Activated CD4-positive, alpha-beta T cell treated with anti-CD3 and anti-CD28 coated beads for 1 hour (primary cell): Measurements from ENCODE around the gene REXO5.

ENCODE experiments used
- DNase-seq: peaks from one replicate; pipeline ENCODE4 v3.0.0-alpha.2; 2020

The REXO5 gene

DNA sequence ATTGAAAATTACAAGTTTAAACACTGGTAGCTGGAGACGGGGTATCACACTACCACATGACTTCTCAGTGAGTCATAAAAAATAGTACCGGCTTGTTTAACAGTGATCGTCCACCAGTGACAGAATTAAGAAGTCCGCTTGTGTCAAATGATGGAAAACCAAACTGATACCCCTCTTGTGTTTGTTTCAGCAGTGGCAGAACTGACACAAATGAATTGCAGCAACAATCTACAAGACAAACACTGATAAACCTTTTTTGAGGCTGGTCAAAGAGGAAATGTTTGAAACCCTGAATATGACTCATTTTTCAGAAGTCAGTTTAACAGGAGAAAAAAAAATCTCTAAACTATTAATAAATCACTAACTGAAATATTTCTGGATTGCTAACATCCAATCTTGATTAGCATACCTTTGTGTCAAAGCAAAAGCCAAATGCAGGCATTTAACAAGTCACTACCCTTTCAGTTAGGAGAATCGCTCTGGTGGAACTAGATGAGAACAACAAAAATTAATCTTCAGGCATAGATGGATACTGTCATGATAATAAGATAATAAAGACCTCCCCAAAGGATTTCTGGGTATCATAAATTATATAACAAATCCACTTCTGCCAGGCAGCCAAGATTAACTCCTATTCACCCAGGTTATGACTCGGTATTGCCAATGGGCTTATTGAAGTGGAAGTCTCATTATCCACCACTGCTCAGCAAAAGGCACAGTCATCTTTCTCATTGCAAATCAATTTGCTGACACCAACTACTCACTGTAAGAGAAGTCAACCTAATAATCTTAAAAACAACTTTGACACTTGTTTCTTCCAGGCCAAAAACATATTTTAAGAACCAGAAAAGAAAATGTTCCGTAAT lies 73.1 kb downstream of the REXO5 start:
- no peak for DNase-seq

DNA sequence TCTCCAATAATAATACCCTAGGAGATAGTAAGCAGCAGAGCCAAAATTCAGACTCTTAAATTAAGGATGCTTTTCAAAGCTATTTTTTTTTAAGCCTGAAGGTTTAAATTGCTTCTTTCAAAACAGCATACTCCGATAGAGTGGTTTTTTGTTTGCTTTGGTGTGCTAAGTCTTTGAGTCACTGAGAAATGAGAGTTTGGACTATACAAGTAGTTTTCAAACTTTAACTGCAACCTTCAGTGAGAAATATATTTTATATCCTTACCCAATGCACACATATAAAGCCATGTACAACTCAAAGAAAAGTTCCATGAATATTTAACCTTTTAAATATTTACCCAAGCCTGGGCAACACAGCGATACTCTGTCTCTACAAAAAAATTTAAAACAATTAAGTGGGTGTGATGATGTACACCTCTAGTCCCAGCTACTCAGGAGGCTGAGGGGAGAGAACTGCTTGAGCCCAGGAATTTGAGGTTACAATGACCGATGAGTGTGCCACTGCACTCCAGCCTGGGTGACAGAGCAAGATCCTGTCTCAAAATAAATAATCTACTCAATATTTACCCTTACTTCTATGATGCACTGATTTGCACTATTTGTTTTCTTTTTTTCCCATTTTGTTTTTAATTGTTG lies 74.7 kb downstream of the REXO5 start:
- DNase-seq, result no peak

- DNase-seq, result no peak
Measured at GRCh38 chr16:20881503-20881878, 75.2 kb downstream of the REXO5 start.

DNA sequence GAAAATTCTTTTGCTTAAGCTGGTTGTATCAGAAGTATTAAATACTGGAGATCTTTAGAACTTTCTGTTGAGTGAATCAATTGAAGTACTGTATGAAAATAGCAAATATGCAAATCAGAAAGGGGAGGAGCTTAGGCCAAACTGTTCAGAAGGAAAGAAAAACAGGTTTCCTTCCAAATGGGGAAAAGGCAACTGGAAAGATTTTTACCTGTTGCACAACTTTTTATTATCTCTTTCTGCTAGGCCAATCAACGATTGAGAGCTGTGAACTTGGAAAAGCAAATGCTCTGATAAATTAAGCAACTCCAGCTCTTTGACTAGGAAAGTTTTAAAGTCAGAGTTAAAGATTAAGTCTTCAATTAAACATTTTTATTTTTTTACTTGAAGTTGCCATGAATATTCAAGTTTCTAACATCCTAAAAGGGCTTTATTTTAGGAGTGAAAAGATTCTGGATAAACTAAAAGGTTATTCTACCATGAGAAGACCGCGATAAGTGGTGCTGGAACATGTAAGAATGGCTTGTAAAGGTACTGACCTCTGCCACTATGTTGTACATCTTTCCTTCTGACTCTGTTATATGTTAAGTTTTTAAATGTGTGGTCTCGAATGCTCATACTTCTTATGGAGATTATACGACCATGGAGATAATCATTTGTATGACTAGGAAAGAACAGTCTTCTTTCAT lies 77.4 kb downstream of the REXO5 start:
- DNase-seq, result no peak

- no peak for DNase-seq
Measured at GRCh38 chr16:20884240-20884556, 77.9 kb downstream of the REXO5 start.

DNA sequence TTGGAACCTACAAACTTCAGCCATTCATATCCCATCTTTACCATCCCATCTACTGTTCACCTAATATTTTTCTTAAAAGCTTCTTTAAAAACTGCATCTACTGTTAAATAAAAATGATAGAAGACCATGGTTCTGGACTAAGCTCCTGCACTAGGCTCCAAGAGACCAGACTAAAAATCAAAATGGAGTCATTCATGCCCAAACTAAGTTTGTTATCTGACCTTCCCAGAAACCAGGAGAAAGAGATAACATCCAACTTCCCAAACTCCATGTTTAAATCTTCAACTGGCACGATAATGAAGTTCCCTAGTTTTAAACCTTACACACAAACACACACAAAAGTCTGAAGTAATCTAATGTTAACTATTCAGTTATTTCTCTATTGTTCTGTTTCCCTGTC lies 80.0 kb downstream of the REXO5 start:
- DNase-seq, result no peak

- no peak for DNase-seq
Measured at GRCh38 chr16:20887207-20887606, 80.9 kb downstream of the REXO5 start.

- no peak for DNase-seq
Measured at GRCh38 chr16:20889625-20890275, 83.4 kb downstream of the REXO5 start.

DNA sequence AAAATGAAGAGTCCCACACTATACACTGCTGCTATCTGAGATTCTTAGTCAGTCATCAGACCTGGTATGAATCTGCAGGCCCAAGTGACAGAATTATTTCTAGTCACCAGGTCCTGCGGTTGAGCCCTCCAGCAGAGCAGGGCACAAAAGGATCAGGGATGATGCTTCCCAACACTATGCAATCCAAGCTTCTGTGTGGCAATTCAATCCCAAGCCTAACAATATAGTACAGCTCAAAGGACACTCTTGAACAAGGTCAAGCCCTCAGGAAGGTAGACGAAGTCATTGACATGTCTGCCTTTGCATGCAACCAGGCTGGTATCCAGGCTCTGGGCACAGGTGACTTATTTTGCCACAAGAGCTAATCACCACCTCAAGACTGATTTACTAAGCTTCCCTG lies 88.1 kb downstream of the REXO5 start:
- DNase-seq, result no peak

- no peak for DNase-seq
Measured at GRCh38 chr16:20897253-20897897, 91.0 kb downstream of the REXO5 start.

DNA sequence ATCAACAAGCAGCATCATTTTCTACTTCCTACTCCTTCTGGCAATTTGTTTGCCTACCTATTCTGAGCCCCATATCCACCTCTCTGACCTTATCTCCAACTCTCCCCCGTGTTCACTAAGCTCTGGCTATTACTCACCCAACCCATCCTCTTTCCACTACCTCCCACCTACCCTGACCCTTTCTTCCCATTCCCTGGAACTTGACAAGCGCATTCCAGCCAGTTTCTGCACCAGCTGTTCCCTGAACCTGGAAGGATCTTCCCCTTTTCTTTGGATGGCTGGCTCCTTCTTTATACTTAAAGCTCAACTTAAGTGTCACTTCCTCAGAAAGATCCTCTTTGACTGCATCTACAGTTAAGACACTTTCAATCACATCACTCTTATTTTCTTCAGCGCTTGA lies 91.6 kb downstream of the REXO5 start:
- DNase-seq, result no peak

- DNase-seq, result no peak
Measured at GRCh38 chr16:20899071-20899470, 92.7 kb downstream of the REXO5 start.
